ENCODE measurements around the gene HSD17B2. TPM values are rescaled to one million over a fixed set of nuclear protein-coding genes. Genes with fewer than 3 reads are reported as not detected.

HSD17B2 gene
- total and polyA plus RNA-seq, 2 of the 4 experiments (the other 2 are of a cell fraction) = 0.12 to 0.18 TPM

DNA sequence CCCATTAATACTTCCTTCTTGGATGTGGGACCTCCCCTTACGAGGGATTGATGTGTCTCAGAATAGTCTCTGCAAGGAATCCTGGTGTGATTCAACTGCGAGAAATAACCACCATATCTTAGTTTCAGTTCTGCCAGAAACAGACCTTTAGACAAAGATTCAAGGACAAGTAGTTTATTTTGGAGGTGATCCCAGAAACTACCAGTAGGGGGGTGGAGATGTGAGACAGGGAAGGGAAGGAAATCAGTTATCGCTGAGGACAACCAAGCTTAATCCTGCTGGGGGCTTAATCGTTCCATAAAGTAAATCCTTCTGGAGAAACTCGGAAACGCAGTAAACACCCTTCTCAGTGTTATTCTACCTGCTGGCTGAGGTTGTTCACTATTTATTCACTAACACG lies 18.8 kb upstream of the HSD17B2 start:
- TF ChIP-seq CTCF (conservative IDR thresholded peaks at IDR 0.05; ENCODE audit: low read depth, low read length) (peak; percentile 18; the same call in 1 of the 2 replicates), MXI1 (IDR thresholded peaks at IDR 0.05; ENCODE audit: borderline replicate concordance, low read depth, low read length) (no peak)
- H2BK120ac ChIP-seq (ENCODE audit: low read depth, low read length) = no peak overlapping the region
- dilution Hi-C loops (cut with HindIII; ENCODE audit: low sequenced_read_pairs, unreplicated experiment) (no loop called here), in situ Hi-C loops (cut with MboI; ENCODE audit: low sequenced_read_pairs) (no loop called here), intact Hi-C loops (cut with micrococcal nuclease) (no loop called here)
- no peaks in the 10 kb centered on the region for H3K4me1 ChIP-seq (ENCODE audit: control insufficient read depth, insufficient read depth, low read length)
- H3K4me2 ChIP-seq (ENCODE audit: low read depth, low read length) = peak overlapping the region; percentile 54; the same call in 1 of the 2 replicates
- no peak overlapping the region for H3K4me3 ChIP-seq (ENCODE audit: insufficient read depth, low read depth, low read length)
- no peak overlapping the region for H2BK20ac ChIP-seq (ENCODE audit: low read depth, low read length)
- no peaks in the 10 kb centered on the region for H4K20me1 ChIP-seq (ENCODE audit: insufficient read depth, low read length)
- no peak overlapping the region for H3K23ac ChIP-seq (ENCODE audit: low read depth, low read length)
- BruUV-seq (replicated peaks) = no TSS peak
- no CpG with 5 or more reads among the region's 7 CpGs for WGBS, 2 experiments (ENCODE audit: extremely low coverage in 2 of 2, insufficient read length in 1 of 2)
- H3K27me3 ChIP-seq (ENCODE audit: control insufficient read depth, insufficient read depth, low read length) = peaks cover 18% of the 10 kb centered on the region
- ChIA-PET POLR2A (ENCODE audit: unreplicated experiment) (no interaction called here), CTCF (no interaction called here)
- H3K9me3 ChIP-seq (ENCODE audit: control insufficient read depth, insufficient read depth, low read length) = no peaks in the 10 kb centered on the region
- no peak overlapping the region for H2AK9ac ChIP-seq (replicated peaks; ENCODE audit: low read depth, low read length, poor library complexity)
- no peak overlapping the region for H3K27ac ChIP-seq (ENCODE audit: insufficient read depth, low read length)
- H4K5ac ChIP-seq (ENCODE audit: low read depth, low read length) = no peak overlapping the region
- no peak overlapping the region for H2BK15ac ChIP-seq (ENCODE audit: low read depth, low read length)
- H3K36me3 ChIP-seq (ENCODE audit: control insufficient read depth, insufficient read depth, low read length) = no peaks in the 10 kb centered on the region
- no peaks in the 10 kb centered on the region for H3K79me1 ChIP-seq (ENCODE audit: low read depth in 1 of 2, low read length in 2 of 2)
- H3K9me1 ChIP-seq (ENCODE audit: insufficient read depth, low read length) = no peaks in the 10 kb centered on the region
- H2BK5ac ChIP-seq (ENCODE audit: low read depth, low read length, poor library complexity, severe bottlenecking) = no peak overlapping the region
- DNase-seq (peak; percentile 14), ATAC-seq (ENCODE audit: low read depth) (no peak; the same call in none of the 2 replicates)
- no peak overlapping the region for H4K8ac ChIP-seq (ENCODE audit: low read depth in 2 of 2, low read length in 2 of 2)
- no peak overlapping the region for H4K91ac ChIP-seq (ENCODE audit: insufficient read depth, low read depth, low read length)
- no peak overlapping the region for H3K18ac ChIP-seq (ENCODE audit: low read depth, low read length)
- no peak overlapping the region for H2AK5ac ChIP-seq (ENCODE audit: low read depth, low read length)
- H3K56ac ChIP-seq (ENCODE audit: extremely low read depth, insufficient read depth, low read length) = no peak overlapping the region
- no peak overlapping the region for H3K9ac ChIP-seq (ENCODE audit: low read depth, low read length)
- no peak overlapping the region for H3K14ac ChIP-seq (replicated peaks; ENCODE audit: low read depth, low read length)
- H2AFZ ChIP-seq (replicated peaks; ENCODE audit: low read length, poor library complexity) = no peak overlapping the region
- H3K4ac ChIP-seq (ENCODE audit: low read depth, low read length) = no peak overlapping the region

Measured in IMR-90 (cell line).